Left colon (tissue), 2 donors: ENCODE measurements around the gene PEX11G. TPM values are rescaled to one million over a fixed set of nuclear protein-coding genes. Genes with fewer than 3 reads are reported as not detected.

Source experiments
- ATAC-seq: fragments of 200-7000 bp; cut with Tn5 transposase; one replicate; pipeline ENCODE4 v1.9.1; 2020; ENCODE audit warnings: mild to moderate bottlenecking, moderate library complexity
- DNase-seq, 2 donors: peaks; one replicate each; pipeline ENCODE4 v3.0.0-alpha.2; 2020
- intact Hi-C, 2 donors: fragments of 100-400 bp; cut with DNase I in 1 of 2; cut with micrococcal nuclease in 1 of 2; formaldehyde crosslinking; loops; one replicate each; pipeline versions ENCODE4 v1.11.2 to v1.14.0; 2022; cut with DNase I, micrococcal nuclease
- total RNA-seq, 2 donors: library from RNA; stranded (reverse); fragmentation: NEBNext Ultra II Directional; extraction: Animal tissue kit (Norgen Biotek cat#: 25700); gene quantifications; one replicate each; pipeline ENCODE4 v1.2.1, GENCODE V29; 2021
- donor health status: DM: no; HTN: no; CAD: no.
- donor health status: DM: yes; HTN: yes; CAD: no.

Gene PEX11G
- total RNA-seq, 2 donors from 2014 or later = 9.0 to 10.8 TPM

DNA sequence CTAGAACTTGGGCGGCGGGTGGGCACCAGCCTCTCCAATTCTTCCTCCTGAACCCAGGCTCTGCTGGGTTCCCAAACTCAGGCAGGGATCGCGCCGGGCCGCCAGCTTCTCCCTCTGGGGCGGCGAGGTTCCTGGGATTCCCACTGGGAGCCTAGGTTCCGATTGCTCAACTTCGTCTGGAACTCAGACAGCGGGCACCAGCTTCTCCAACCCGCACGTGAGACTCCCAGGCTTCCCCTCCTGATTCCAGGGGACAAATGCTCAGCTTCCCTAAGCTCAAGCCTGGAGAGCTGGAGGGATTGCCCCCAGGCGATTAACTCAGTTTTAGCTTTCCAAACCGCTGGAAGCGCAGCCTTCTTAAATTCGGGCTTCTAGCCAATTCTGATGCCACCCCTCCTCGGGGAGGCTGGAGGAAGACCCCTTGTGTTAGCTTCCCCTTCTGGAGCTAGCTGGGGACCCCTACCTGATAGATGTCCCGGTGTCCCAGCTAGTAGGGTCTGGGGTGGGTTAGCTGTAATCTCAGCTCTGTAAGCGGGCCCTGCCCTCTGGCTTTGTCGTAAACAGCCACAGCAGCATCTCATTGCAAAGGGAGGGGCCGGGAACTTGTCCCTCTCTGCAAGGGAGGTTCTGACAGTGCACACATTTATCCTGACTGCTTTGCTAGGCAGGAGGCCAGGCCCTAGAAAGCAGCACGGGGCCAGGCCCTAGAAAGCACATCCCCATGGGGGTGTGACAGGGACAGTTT, 34.3 kb upstream of the PEX11G start:
- intact Hi-C loops = no loop called here
- no peak for DNase-seq
- peak; percentile 48 for ATAC-seq

DNA sequence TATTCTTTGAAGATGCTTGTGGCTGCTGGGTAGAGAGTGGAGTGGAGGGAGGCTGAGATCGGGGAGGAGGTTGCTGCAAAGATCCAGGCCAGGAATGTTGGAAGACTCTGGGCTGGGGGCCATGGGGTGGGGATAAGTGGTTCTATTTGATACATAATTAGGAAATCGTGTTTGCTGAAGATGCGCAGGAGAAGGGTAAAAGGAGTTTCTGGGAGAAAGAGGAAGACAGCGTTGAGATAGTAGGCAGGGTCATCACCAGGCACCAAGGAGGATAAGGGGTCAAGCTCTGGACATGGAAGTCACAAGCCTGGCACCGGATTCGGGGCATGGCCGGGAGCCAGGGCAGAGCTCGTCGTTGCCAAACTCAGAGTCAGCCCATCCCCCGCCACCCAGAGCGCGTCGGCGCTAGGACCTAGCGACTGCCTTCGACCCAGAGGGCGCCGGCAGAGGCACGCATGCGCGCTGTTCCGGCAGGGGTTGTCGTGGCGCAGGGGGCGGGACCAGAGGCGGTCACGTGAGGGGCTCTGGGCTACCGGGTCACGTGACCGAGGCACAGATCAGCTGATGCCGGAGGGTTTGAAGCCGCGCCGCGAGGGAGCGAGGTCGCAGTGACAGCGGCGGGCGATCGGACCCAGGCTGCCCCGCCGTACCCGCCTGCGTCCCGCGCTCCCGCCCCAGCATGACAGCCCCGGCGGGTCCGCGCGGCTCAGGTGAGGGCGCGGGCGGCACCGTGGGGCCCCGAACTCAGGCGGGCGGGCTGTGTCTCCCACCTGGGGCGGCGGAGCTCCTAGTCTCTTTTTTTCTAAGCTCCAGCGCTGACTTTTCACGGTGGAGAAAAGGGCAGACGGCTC, 33.5 kb upstream of the PEX11G start, which contains the start of gene MCOLN1:
Gene MCOLN1 (plus strand): TSS at position 553 of the 851 bp plus-strand sequence. CDS start 127 bp downstream, at position 680.
- intact Hi-C loops = no loop called here
- DNase-seq = peak; percentile 99 to 100
- ATAC-seq = peak; percentile 90

DNA sequence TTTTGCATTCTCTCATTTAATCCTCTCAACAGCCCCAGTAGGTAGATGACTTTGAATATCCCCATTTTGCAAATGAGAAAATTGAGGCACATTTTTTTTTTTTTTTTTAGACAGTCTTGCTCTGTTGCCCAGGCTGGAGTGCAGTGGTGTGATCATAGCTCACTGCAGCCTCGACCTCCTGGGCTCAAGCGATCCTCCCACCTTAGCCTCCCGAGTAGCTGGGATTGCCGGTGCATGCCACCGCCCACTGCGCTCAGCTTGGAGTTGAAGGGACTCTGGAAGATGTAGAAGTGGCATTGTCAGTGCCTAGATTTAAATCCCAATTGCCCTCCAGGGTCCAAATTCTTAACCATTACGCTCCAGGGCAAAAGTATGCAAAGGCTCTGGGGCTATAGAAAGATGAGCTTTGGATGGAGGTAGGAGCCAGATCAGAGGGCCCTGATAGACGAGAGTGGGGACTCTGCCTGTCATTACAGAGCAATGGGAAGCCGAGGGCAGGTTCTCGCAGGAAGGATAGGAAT, 32.8 kb upstream of the PEX11G start:
- intact Hi-C loops = no loop called here
- ATAC-seq = no peak
- no peak for DNase-seq

DNA sequence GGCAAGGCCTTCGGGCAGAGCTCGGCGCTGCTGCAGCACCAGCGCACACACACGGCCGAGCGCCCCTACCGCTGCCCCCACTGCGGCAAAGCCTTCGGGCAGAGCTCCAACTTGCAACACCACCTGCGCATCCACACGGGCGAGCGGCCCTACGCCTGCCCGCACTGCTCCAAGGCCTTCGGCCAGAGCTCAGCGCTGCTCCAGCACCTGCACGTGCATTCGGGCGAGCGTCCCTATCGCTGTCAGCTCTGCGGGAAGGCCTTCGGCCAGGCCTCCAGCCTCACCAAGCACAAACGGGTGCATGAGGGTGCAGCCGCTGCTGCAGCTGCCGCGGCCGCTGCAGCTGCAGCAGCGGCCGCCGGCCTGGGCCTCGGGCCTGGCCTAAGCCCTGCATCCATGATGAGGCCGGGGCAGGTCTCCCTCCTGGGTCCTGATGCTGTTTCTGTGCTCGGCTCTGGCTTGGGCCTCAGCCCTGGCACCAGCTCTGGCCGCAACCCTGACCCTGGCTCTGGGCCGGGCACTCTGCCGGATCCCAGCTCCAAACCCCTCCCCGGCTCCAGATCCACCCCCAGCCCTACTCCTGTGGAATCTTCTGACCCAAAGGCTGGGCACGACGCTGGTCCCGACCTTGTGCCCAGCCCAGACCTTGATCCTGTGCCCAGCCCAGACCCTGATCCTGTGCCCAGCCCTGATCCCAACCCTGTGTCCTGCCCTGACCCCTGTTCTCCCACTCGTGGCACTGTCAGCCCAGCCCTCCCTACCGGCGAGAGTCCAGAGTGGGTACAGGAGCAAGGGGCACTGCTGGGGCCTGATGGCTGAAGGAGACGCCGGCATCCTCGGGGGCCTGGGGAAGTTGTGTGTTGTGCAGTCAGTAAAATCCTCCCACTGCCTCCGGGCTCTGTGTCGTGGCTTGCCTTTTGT, 31.6 kb upstream of the PEX11G start:
- ATAC-seq = no peak

DNA sequence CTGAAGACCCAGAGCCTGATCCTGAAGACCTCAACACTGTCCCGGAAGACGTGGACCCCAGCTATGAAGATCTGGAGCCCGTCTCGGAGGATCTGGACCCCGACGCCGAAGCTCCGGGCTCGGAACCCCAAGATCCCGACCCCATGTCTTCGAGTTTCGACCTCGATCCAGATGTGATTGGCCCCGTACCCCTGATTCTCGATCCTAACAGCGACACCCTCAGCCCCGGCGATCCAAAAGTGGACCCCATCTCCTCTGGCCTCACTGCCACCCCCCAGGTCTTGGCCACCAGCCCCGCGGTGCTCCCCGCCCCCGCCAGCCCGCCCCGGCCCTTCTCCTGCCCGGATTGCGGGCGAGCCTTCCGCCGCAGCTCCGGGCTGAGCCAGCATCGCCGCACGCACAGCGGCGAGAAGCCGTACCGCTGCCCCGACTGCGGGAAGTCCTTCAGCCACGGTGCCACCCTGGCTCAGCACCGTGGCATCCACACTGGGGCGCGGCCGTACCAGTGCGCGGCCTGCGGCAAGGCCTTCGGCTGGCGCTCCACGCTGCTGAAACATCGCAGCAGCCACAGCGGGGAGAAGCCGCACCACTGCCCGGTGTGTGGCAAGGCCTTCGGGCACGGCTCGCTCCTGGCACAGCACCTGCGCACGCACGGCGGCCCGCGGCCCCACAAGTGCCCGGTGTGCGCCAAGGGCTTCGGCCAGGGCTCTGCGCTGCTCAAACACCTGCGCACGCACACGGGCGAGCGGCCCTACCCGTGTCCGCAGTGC, 30.7 kb upstream of the PEX11G start:
- intact Hi-C loops = no loop called here

More for the DNA sequence above, 31.6 kb upstream of the PEX11G start:
- DNase-seq = no peak
- intact Hi-C loops = no loop called here

DNA sequence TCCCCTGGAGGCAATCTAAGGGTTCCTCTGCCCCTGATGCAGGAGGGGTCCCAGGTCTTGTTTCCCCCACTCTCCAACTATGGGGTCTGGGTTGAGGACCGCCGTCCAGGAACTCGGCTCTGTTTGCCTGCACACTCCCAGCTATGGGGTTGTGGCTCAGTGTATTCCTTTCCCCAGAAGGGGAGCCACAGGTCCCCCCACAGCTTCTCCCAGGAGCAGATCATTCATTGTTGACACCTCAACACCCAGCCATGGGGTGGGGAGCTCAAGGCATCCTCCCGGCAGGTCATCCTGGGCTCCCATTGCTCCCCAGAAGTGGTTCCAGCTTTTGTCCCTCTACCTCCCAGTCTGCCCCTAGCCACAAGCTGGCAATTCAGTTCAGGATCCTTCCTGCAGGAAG, 28.0 kb upstream of the PEX11G start:
- DNase-seq = no peak
- intact Hi-C loops = no loop called here
- no peak for ATAC-seq

More for the DNA sequence above, 30.7 kb upstream of the PEX11G start:
- DNase-seq (no peak), ATAC-seq (no peak)

DNA sequence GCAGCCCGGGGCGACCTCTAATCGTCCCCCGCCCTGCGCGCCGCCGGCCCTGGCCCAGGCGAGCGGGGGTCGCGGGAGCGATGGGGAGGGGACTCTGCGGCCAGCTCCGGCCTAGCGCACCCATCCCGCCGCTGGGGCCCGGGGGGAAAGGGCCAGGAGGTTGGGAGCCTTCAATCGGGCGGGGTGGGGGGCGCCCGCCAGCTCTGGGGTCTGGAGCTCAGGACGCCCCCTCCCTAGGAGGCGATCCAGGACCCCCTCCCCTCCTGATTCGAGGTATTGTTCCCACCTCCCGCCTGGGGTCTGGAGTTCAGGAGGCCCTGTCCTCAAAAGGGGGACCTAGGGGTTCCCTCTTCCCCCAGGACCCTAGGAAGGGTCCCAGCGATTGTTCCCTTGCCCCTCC, 27.5 kb upstream of the PEX11G start:
- intact Hi-C loops = no loop called here
- no peak for DNase-seq
- ATAC-seq = no peak

DNA sequence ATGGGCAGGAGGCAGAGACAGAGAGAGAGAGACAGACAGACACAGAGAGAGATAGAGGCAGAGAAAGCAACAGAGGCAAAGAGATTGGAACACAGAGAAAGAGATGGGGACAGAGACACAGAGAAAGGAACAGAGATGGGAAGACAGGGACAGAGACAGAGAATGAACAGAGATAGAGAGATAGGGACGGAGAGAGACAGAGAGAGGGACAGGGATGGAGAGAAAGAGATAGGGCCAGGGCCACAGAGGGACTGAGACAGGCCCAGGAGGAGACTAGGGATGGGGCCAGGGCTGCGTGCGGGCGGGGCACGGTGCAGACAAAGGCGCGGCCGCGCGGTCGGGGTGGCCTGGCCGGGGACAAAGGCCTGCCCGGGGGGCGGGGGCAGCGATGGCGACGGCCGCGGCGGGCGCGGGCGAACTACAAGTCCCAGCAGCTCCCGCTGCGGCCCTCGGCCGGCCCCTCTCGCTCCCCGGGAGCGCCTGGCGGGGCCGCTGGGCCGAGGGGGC, 26.9 kb upstream of the PEX11G start, which contains the start of gene ZNF358:
Gene ZNF358 (plus strand): TSS at position 459 of the 507 bp plus-strand sequence. CDS start 3,140 bp downstream, outside the sequence.
- ATAC-seq (peak; percentile 98), DNase-seq (peak; percentile 78 to 87)
- intact Hi-C loops = no loop called here

DNA sequence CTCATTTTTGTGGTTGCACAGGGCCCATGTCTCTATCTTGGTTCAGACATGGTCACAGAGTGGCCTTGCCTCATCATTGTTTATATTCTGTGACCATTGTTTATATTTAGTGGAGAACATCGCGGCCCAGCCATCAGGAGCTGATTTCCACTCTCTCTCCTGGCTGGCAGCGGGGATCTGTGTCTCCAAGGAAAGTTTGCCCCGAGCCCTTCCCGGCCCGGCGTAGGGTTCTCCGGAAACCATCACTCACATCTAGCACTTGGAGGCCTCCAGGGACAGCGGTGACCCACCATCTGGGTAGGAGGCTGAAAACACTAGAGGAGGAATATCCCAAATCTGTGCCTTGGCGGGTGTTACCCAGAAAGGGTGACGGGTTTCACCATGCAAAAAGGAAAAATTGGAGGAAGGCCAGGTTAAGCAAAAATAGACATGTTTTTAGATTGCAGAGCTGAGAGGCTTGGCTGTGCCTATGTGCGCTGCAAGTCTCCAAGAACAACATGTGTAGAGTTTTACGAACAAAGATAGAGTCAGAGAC, 26.3 kb upstream of the PEX11G start:
- intact Hi-C loops = no loop called here
- ATAC-seq (no peak), DNase-seq (peak; percentile 37 to 69)

DNA sequence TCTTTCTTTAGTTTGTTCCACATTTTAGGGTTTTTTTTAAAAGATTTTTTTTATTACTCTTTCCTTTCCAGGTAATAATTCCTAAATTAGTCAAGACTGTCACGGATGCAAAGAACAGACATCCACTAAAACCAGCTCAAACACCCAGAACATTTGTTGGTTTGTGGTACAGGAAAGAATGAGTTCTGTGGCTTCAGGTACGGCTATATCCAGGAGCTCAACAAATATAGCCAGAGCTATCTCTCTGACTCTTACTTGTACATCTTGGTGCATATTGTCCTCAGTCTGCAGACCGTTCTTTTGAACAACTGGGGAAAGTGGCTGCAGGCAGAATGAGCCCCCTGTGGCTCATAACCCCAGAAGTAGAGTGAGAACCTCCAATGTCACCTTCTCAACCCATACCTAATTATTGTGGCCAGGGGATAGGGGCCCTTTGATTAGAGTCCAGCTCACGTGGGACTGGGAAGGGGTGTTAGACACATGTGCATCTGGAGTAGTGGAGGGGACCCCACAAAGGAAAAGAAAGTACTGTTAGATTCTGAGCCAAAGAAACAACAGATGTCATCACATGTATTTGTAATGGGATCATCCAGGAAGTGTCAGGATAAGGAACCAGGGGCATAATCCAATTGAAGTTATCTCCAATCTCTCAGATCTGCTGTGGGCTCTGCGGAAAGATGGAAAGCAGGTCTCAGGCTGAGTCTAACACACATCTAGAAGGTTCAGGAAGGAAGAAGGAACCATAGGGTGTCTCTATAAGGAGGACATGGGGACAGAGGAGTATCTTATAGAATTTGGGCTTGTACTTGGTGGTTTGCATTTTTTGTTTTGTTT, 25.2 kb upstream of the PEX11G start:
- ATAC-seq (no peak), DNase-seq (no peak)
- intact Hi-C loops = no loop called here

DNA sequence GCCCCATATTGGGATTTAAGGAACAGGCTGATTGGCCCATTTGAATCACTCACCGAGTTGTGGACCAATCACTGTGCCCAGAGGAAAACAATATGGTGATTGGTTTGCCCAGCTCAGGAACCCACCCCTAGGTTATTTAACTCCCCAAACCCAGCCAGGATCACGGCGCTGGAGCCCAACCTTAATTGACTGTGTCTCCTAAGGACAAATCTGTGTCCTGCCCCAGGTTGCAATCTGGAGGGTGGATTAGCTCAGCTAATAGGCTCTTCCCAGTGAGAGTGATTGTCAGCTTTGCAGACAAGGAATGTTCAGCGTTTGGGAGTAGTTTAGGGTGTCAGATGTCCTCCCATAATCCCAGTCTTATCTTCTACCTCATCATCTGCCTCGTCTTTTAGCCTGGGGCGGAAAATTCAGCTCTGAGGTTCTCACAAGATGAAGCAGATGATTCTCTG, 23.6 kb upstream of the PEX11G start:
- intact Hi-C loops = no loop called here
- DNase-seq = no peak
- ATAC-seq = no peak

DNA sequence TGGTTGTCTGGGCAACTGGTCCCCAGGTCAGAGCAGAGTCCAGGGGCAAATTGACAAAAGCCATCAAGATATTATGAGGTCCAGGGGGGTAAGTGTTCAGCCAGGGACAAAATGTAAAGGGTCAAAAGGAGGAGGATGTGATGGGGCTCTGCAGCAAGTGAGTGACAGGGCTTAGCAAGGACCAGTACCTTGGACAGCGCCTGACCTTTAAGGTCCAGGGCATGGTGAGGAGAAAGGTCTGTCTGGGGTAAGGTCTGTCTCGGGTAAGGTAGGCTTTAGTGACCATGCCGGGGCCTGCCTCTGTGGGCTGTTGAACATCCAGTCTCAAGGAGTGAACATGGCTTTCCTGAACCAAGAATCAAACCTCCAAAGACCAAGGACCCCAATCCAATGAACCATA, 20.8 kb upstream of the PEX11G start:
- DNase-seq (no peak), ATAC-seq (no peak)
- intact Hi-C loops = no loop called here

DNA sequence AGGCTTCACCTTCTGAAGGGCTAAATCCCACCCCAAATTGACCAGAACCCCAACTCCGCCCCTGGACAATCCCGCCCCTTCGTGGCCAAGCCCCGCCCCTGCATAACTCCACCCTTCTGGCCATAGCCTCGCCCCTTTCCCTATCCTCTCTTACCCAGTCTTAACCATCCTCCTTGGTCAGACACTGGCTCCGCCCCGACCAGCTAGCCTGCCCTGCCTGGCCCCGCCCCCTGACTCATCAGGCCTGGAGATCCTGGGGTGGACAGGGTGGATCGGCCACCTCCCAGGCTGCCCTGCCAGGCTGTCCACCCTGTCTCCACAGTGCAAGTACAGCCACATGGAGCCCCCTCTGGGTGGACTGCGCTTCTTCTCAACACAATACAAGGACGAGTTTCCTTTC, 19.0 kb upstream of the PEX11G start:
- ATAC-seq (peak; percentile 35), DNase-seq (peak; percentile 76 to 88)

DNA sequence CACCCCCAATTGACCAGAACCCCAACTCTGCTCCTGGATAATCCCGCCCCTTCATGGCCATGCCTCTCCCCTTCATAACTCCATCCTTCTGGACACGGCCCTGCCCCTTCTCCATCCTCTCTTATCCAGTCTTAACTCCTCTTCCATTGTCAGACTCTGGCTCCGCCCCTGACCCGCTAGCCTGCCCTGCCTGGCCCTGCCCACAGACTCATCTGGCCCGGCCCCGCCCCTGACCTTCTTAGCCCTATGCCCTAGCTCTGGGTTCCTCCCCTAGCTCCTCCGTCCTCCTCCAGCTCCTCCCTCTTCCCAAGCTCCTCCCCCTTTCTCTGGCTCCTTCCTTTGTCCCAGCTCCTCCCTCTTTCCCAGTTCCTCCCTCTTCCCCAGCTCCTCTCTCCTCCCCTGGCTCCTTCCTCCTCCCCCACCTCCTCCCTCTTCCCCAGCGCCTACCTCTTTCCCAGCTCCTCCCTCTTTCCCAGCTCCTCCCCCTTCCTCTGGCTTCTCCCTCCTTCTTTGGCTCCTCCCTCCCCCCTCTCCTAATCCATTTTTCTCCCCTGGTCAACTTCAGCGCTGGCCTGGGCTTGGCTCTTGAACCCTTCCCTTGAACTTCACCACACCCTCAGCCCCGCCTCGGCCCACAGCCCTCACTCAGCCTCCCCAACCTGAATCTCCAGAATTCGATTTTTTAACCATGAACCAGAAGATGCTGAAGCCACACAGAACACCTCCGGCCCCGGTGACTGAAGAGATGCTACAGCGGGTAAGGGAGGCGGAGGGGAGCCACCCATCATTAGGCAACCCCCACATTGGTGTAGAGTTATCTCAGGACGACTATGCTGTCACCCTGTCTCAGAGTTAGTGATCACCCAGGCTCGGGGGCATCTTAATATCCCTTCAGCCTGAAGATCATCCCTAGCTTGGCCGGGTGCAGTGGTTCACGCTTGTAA, 17.8 kb upstream of the PEX11G start:
- intact Hi-C loops = no loop called here

More for the DNA sequence above, 19.0 kb upstream of the PEX11G start:
- intact Hi-C loops = no loop called here

DNA sequence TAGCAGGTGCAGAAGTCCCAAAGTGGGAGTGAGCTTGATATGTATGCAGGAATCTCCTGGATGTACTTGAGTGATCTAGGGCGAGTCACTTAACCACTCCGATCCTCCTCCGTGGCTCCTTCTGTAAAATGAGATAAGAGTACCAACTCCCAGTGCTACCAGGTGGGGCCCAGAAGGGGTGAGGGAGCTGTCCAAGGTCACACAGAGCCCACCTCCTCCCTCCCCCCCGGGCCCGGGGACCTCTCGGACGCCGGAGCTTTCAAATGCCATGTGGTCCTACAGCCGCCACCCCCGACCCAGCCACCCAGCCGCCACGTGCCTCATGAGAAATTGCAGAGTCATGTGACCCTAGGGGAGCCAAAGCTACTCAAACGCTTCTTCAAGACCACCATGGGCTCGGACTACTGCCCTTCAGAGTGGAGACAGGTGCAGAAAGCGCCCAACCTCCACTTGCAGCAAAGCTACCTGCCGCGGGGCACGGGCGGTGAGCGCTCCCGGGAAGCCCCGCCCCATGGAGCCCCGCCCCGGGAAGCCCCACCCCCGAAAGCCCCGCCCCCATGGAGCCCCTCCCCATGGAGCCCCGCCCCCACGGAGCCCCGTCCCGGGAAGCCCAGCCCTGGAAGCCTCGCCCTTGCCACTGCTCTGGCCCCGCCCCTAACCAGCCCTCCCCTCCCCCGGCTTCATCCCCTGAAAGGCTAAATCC, 17.0 kb upstream of the PEX11G start:
- intact Hi-C loops = no loop called here
- peak; percentile 59 to 79 for DNase-seq
- peak; percentile 73 for ATAC-seq

More for the DNA sequence above, 17.8 kb upstream of the PEX11G start:
- peak; percentile 96 to 98 for DNase-seq
- peak; percentile 87 for ATAC-seq
